ENCODE results near the gene ZSCAN21. TPM values are rescaled to one million over a fixed set of nuclear protein-coding genes. Genes with fewer than 3 reads are reported as not detected.
A peak's percentile ranks its signal among the peaks of the same experiment; 100 is the strongest.

ZSCAN21 gene
- total RNA-seq, 1 donor from 2014 or later: 18.5 TPM

DNA sequence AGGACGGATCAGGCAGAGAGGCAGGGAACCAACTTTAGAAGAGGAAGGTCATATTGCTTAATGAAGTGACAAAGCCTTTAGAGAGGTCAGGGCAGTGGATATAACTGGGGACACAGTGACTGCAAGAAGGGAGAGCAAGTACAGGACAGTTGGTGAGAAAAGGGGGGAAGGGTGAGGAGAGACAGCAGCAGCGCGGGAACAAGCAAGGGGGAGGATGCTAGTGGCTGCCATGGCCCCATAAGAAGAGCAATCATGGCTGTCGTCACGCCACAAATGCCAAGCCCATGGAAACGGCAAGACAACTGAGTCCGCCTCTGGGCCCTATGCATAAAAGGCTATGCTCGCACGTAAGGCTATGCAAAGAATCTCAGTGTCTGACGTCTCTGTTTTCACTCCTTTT is 22.9 kb downstream of the ZSCAN21 start:
- TF ChIP-seq, protein P1, sequence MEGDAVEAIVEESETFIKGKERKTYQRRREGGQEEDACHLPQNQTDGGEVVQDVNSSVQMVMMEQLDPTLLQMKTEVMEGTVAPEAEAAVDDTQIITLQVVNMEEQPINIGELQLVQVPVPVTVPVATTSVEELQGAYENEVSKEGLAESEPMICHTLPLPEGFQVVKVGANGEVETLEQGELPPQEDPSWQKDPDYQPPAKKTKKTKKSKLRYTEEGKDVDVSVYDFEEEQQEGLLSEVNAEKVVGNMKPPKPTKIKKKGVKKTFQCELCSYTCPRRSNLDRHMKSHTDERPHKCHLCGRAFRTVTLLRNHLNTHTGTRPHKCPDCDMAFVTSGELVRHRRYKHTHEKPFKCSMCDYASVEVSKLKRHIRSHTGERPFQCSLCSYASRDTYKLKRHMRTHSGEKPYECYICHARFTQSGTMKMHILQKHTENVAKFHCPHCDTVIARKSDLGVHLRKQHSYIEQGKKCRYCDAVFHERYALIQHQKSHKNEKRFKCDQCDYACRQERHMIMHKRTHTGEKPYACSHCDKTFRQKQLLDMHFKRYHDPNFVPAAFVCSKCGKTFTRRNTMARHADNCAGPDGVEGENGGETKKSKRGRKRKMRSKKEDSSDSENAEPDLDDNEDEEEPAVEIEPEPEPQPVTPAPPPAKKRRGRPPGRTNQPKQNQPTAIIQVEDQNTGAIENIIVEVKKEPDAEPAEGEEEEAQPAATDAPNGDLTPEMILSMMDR (IDR thresholded peaks at IDR 0.05; ENCODE audit: unreplicated experiment): no peak
- H3K27ac Mint-ChIP-seq (ENCODE audit: unreplicated experiment): no peak overlapping the region
- H3K36me3 Mint-ChIP-seq (ENCODE audit: low read depth, unreplicated experiment): peaks cover 79% of the 10 kb centered on the region
- H3K4me3 Mint-ChIP-seq (ENCODE audit: unreplicated experiment): peak overlapping the region; percentile 84
- H3K9me3 Mint-ChIP-seq (ENCODE audit: unreplicated experiment): peaks cover 23% of the 10 kb centered on the region
- H3K27me3 Mint-ChIP-seq (ENCODE audit: unreplicated experiment): peaks cover 18% of the 10 kb centered on the region
- no peak for DNase-seq (ENCODE audit: low spot score)
- H3K4me1 Mint-ChIP-seq (ENCODE audit: unreplicated experiment): no peaks in the 10 kb centered on the region

DNA sequence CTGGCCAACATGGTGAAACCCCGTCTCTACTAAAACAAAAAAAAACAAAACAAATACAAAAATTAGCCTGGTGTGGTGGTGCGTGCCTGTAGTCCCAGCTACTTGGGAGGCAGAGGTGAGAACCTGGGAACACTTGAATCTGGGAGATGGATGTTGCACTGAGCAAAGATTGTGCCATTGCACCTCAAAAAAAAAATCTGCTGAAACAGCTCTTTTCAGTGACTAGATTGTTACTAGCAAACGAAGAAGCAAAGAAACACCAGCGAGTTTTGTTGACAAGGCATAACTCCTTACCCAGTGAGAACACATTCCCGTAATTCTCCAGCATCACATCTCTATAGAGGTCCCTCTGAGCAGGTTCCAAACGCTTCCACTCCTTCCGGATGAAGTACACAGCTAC is 25.3 kb downstream of the ZSCAN21 start:
- DNase-seq (ENCODE audit: low spot score): no peak
- peaks cover 6% of the 10 kb centered on the region for H3K4me1 Mint-ChIP-seq (ENCODE audit: unreplicated experiment)
- peaks cover 23% of the 10 kb centered on the region for H3K9me3 Mint-ChIP-seq (ENCODE audit: unreplicated experiment)

DNA sequence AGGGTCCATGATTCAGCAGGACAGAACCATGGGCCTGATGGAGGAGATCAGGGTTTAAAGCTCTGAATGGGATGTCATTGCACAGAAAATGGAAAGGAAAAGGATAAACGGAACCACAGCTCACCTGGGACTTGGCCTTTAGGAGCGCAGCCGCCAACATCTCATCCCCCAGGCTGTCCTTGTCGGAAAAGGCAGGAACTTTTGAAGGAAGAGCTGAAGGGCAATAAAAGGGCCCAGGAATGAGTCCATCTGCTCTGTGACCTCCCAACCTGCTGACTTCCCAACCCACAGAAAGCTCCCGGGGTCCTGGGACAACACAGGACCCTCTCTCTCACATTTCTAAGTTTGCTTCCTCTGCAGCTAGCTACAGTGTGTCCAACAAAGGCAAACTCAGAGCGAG is 25.8 kb downstream of the ZSCAN21 start:
- Mint-ChIP-seq H3K4me3 (ENCODE audit: unreplicated experiment) (peak overlapping the region; percentile 85), H3K36me3 (ENCODE audit: low read depth, unreplicated experiment) (peaks cover 76% of the 10 kb centered on the region), H3K27ac (ENCODE audit: unreplicated experiment) (no peak overlapping the region), H3K27me3 (ENCODE audit: unreplicated experiment) (peaks cover 25% of the 10 kb centered on the region), H3K4me1 (ENCODE audit: unreplicated experiment) (peaks cover 11% of the 10 kb centered on the region), H3K9me3 (ENCODE audit: unreplicated experiment) (peaks cover 22% of the 10 kb centered on the region)
- no peak for DNase-seq (ENCODE audit: low spot score)
- TF ChIP-seq, protein P1 (IDR thresholded peaks at IDR 0.05; ENCODE audit: unreplicated experiment): no peak

More for the DNA sequence above, 25.3 kb downstream of the ZSCAN21 start:
- peak overlapping the region; percentile 85 for H3K4me3 Mint-ChIP-seq (ENCODE audit: unreplicated experiment)
- TF ChIP-seq, protein P1 (IDR thresholded peaks at IDR 0.05; ENCODE audit: unreplicated experiment): no peak
- no peak overlapping the region for H3K27ac Mint-ChIP-seq (ENCODE audit: unreplicated experiment)
- H3K27me3 Mint-ChIP-seq (ENCODE audit: unreplicated experiment): peaks cover 23% of the 10 kb centered on the region
- peaks cover 82% of the 10 kb centered on the region for H3K36me3 Mint-ChIP-seq (ENCODE audit: low read depth, unreplicated experiment)

DNA sequence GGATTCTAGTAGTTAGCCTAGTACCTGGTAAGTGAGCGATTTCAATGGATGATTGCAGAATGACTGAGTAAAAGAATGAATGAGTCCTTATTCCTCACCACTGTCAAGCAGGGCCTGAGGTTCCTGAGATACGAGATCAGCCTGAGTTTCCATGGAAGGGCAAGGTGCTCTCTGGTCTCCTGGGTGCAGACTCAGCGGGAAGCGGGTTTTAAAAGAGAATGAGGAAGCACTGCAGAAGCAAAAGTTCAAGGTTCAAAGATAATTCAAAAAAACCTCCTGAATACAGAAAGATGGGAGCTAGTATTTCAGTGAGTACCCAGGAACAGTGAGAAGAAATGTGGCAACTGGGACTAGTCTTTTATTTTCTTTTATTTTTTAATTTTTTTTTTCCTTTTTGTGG is 27.6 kb downstream of the ZSCAN21 start:
- Mint-ChIP-seq H3K4me3 (ENCODE audit: unreplicated experiment) (peak overlapping the region; percentile 44), H3K36me3 (ENCODE audit: low read depth, unreplicated experiment) (peaks cover 62% of the 10 kb centered on the region)

DNA sequence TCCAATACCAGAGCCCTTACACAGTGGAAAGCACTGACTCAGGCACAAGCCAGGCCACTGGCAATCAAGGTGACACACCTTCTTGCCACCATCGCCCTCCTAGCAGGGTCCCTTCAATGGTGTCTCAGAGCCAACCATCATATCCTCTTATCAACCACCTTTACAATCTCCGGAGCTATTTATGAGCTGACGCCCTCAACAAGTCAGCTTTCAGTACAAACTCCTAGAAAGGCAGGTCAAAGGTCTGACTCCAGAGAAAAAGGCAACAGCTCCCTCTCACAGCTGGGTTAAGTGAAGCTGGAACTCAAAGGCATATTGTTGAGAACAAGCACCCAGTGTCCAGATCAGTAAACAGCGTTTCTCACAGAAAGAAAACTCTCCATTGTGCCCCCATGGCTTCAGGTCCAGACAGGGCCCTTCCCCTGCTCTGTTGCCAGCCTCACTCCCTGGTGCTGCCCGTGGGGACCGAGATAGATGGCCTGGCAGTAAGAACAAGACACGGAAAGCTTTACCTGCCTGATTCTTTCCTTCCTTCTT is 29.5 kb downstream of the ZSCAN21 start:
- no peak for DNase-seq (ENCODE audit: low spot score)
- Mint-ChIP-seq H3K27me3 (ENCODE audit: unreplicated experiment) (peaks cover 32% of the 10 kb centered on the region), H3K4me3 (ENCODE audit: unreplicated experiment) (peak overlapping the region; percentile 87), H3K27ac (ENCODE audit: unreplicated experiment) (peak overlapping the region; percentile 74), H3K36me3 (ENCODE audit: low read depth, unreplicated experiment) (peaks cover 48% of the 10 kb centered on the region), H3K4me1 (ENCODE audit: unreplicated experiment) (peaks cover 22% of the 10 kb centered on the region), H3K9me3 (ENCODE audit: unreplicated experiment) (no peaks in the 10 kb centered on the region)
- TF ChIP-seq, protein P1 (IDR thresholded peaks at IDR 0.05; ENCODE audit: unreplicated experiment): no peak

More for the DNA sequence above, 27.6 kb downstream of the ZSCAN21 start:
- TF ChIP-seq, protein P1 (IDR thresholded peaks at IDR 0.05; ENCODE audit: unreplicated experiment): no peak
- Mint-ChIP-seq H3K27ac (ENCODE audit: unreplicated experiment) (no peak overlapping the region), H3K27me3 (ENCODE audit: unreplicated experiment) (peaks cover 29% of the 10 kb centered on the region), H3K9me3 (ENCODE audit: unreplicated experiment) (peaks cover 4% of the 10 kb centered on the region), H3K4me1 (ENCODE audit: unreplicated experiment) (peaks cover 17% of the 10 kb centered on the region)
- DNase-seq (ENCODE audit: low spot score): no peak

Measured in endothelial cell (in vitro differentiated cells).